HL-60 (cell line): Measurements from ENCODE around the gene HOXB6.

ENCODE experiments used
- CTCF ChIP-seq: IDR thresholded peaks from one replicate; pipeline ENCODE4 v1.5.1; 2011; ENCODE audit warnings: low read length, control low read depth, inconsistent platforms; ENCODE audit not compliant: insufficient read depth
- REST ChIP-seq: IDR thresholded peaks from 2 replicates; pipeline ENCODE4 v1.6.1; 2012; ENCODE audit warnings: low read depth; ENCODE audit not compliant: insufficient replicate concordance

GRCh38 chr17:48583708-48584222 is 21.0 kb downstream of the HOXB6 start:
- TF ChIP-seq CTCF (no peak), REST (no peak)
